NT2/D1 (cell line): Measurements from ENCODE around the gene FCGR3A.
"Not testable (repeated sequence)": the region's sequence is repeated elsewhere in the genome, so short reads cannot be mapped to it uniquely, and the experiment has no call there.

Source experiments
- YY1 ChIP-seq: IDR thresholded peaks from 2 replicates; pipeline ENCODE4 v1.6.1; 2011; ENCODE audit not compliant: insufficient read length, insufficient read depth
- ZNF274 ChIP-seq: IDR thresholded peaks from 2 replicates; pipeline ENCODE4 v1.6.1; 2011; ENCODE audit warnings: mild to moderate bottlenecking, low read depth, low read length

DNA sequence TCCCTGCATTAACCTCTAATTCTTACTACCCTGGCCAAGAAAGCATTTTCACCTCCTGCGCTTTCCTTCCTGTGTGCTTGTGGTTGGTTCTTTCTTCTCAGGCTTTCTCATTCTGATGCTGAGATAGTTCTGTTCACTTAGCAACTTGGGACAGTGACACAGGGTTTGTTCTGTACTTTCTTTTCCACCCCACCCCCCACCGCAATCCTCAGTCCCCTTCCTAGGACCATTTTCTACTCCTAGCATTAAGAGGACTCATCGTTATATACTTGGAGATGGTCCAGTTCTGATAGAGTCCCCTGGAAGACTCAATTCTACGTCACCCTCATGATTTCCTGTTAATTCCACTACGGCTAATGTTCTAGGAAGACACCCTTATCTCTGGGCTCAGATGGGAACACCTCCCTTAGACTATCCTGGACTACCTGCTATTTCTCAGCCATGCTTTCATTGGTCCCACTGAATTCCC is 7.5 kb downstream of the FCGR3A start:
- TF ChIP-seq YY1, ZNF274: not testable (repeated sequence)
